K562 (cell line): ENCODE data around the gene HEATR3. TPM values are rescaled to one million over a fixed set of nuclear protein-coding genes. Genes with fewer than 3 reads are reported as not detected.

Experiments used
- ATAC-seq: fragments of 200-7000 bp; cut with Tn5 transposase; 3 replicates; pipeline ENCODE4 v1.9.1; 2020; ENCODE audit warnings: moderate library complexity
- BruUV-seq: library from RNA; stranded (reverse); fragments of 400-500 nt; replicated peaks from 2 replicates; lab custom pipeline; 2021; lab: Mats Ljungman, UMichigan
- CTCF ChIA-PET: fragments of 300-600 bp; formaldehyde crosslinking; extraction: SDS; loops from one replicate; lab custom pipeline; 2021; ENCODE audit warnings: low intra/inter-chr PET ratio; lab: Yijun Ruan, JAX
- POLR2A ChIA-PET: fragments of 300-600, 350-650 bp; sonication (Branson Sonifier 250); formaldehyde crosslinking; extraction: SDS; loops from one replicate; lab custom pipeline; 2021; ENCODE audit warnings: antibody characterized with exemption, inconsistent platforms; lab: Yijun Ruan, JAX
- DNase-seq, 4 experiments: peaks; one replicate each; pipeline versions ENCODE4 v3.0.0 to v3.0.0-alpha.2; 2011 to 2018; ENCODE audit warnings: low spot score in 3 of 4, mixed read lengths in 3 of 4; ENCODE audit errors: extremely low read depth in 1 of 4
- FAIRE-seq: peaks from 2 replicates; lab custom pipeline; 2011; peaks lifted over from hg19 to GRCh38; lab: Jason Lieb, UNC
- H2AFZ ChIP-seq: 2 replicates; pipeline ENCODE4 v1.6.0; 2011; ENCODE audit warnings: low read depth, low read length, control low read depth, inconsistent platforms
- H3K27ac ChIP-seq: fragments of 200-600 bp; 3 replicates; pipeline ENCODE4 v1.8.0; 2011; ENCODE audit warnings: low read depth, mild to moderate bottlenecking, control low read depth, inconsistent platforms, low read length, moderate library complexity, mixed read lengths; ENCODE audit errors: extremely low read depth
- H3K27me3 ChIP-seq, 2 experiments: fragments of 300-600 bp in 1 of 2; 2 replicates in 1 of 2; 3 replicates in 1 of 2; pipeline versions ENCODE4 v1.6.0 to v1.8.0; 2011; ENCODE audit warnings: inconsistent platforms in 2 of 2, low read length in 2 of 2, mild to moderate bottlenecking in 1 of 2, mixed read lengths in 1 of 2, moderate library complexity in 1 of 2; ENCODE audit not compliant: control insufficient read depth in 2 of 2, insufficient read depth in 2 of 2
- H3K36me3 ChIP-seq: fragments of 300-600 bp; 3 replicates; pipeline ENCODE4 v1.8.0; 2011; ENCODE audit warnings: mild to moderate bottlenecking, low read length, inconsistent platforms; ENCODE audit not compliant: control insufficient read depth, insufficient read depth
- H3K4me1 ChIP-seq, 2 experiments: fragments of 200-600 bp in 1 of 2; replicated peaks in 1 of 2; 2 replicates in 1 of 2; 3 replicates in 1 of 2; pipeline versions ENCODE4 v1.5.1 to v1.8.0; 2011; ENCODE audit warnings: inconsistent platforms in 2 of 2, low read length in 2 of 2, mild to moderate bottlenecking in 1 of 2, mixed read lengths in 1 of 2, moderate library complexity in 1 of 2; ENCODE audit not compliant: control insufficient read depth in 2 of 2, insufficient read depth in 2 of 2
- H3K4me2 ChIP-seq: 2 replicates; pipeline ENCODE4 v1.6.1; 2011; ENCODE audit warnings: low read length, control low read depth, inconsistent platforms, mixed read lengths; ENCODE audit not compliant: insufficient read depth
- H3K4me3 ChIP-seq: fragments of 200-600 bp; sonication (generic), shearing (Covaris generic); 2 replicates; pipeline ENCODE4 v1.5.1; 2016; ENCODE audit warnings: control low read depth, inconsistent platforms
- H3K79me2 ChIP-seq: fragments of 200-600 bp; 3 replicates; pipeline ENCODE4 v1.8.0; 2011; ENCODE audit warnings: low read length, inconsistent platforms; ENCODE audit not compliant: control insufficient read depth, insufficient read depth
- H3K9ac ChIP-seq, 2 experiments: 2 replicates each; pipeline versions ENCODE4 v1.6.0 to v1.6.1; 2011; ENCODE audit warnings: low read depth in 2 of 2, low read length in 2 of 2, control low read depth in 1 of 2, inconsistent platforms in 1 of 2, mild to moderate bottlenecking in 1 of 2, mixed read lengths in 1 of 2; ENCODE audit not compliant: insufficient read depth in 1 of 2
- H3K9me1 ChIP-seq: one replicate; pipeline ENCODE4 v1.6.0; 2011; ENCODE audit warnings: inconsistent platforms, mild to moderate bottlenecking, low read length, moderate library complexity; ENCODE audit not compliant: control insufficient read depth, insufficient read depth
- H3K9me3 ChIP-seq: replicated peaks from 2 replicates; pipeline ENCODE4 v1.5.1; 2011; ENCODE audit warnings: low read depth, low read length, inconsistent platforms; ENCODE audit not compliant: control insufficient read depth, insufficient read depth
- H4K20me1 ChIP-seq: replicated peaks from 2 replicates; pipeline ENCODE4 v1.6.1; 2011; ENCODE audit warnings: low read length, inconsistent platforms, mixed read lengths; ENCODE audit not compliant: control insufficient read depth, insufficient read depth
- BCL6 ChIP-seq: fragments of 250-450 bp; sonication (Bioruptor Pico); IDR thresholded peaks from 2 replicates; pipeline ENCODE4 v1.4.0; 2020
- C11orf30 ChIP-seq: fragments of 450-650 bp; IDR thresholded peaks from 2 replicates; pipeline ENCODE4 v1.6.1; 2016; ENCODE audit warnings: low read depth, mild to moderate bottlenecking
- CAMTA2 ChIP-seq: fragments of 250-450 bp; sonication (Bioruptor Pico); conservative IDR thresholded peaks from 2 replicates; pipeline ENCODE4 v1.5.1; 2022
- CGGBP1 ChIP-seq: fragments of 250-450 bp; sonication (Bioruptor Pico); IDR thresholded peaks from 2 replicates; pipeline ENCODE4 v1.9.0; 2021; ENCODE audit warnings: mild to moderate bottlenecking
- FOS ChIP-seq: IDR thresholded peaks from 3 replicates; pipeline ENCODE4 v1.6.1; 2011; ENCODE audit not compliant: insufficient read length; ENCODE audit errors: extremely low read depth
- HINFP ChIP-seq: fragments of 450-650 bp; conservative IDR thresholded peaks from 2 replicates; pipeline ENCODE4 v1.6.1; 2016; ENCODE audit warnings: missing genetic modification characterization, low read depth, mild to moderate bottlenecking, control low read depth, missing compliant biosample characterization
- MEIS2 ChIP-seq: fragments of 450-650 bp; IDR thresholded peaks from 2 replicates; pipeline ENCODE4 v1.6.1; 2014; ENCODE audit warnings: mild to moderate bottlenecking; ENCODE audit not compliant: partially characterized antibody
- MLX ChIP-seq, 2 experiments: fragments of 450-650 bp in 1 of 2; sonication (generic) in 1 of 2; formaldehyde crosslinking; conservative IDR thresholded peaks; 2 replicates each; pipeline versions ENCODE4 v1.4.0 to v1.8.1; 2020 to 2022; ENCODE audit warnings: mild to moderate bottlenecking in 1 of 2, missing genetic modification reagents in 1 of 2
- NKRF ChIP-seq: fragments of 450-650 bp; IDR thresholded peaks from 2 replicates; pipeline ENCODE4 v1.6.1; 2016; ENCODE audit warnings: borderline replicate concordance
- NONO ChIP-seq, 2 experiments: fragments of 200-400 bp in 1 of 2; fragments of 450-650 bp in 1 of 2; formaldehyde crosslinking in 1 of 2; IDR thresholded peaks; 2 replicates each; pipeline ENCODE4 v1.6.1; 2017; ENCODE audit warnings: low read depth in 2 of 2, mild to moderate bottlenecking in 2 of 2, moderate library complexity in 2 of 2, low read length in 1 of 2
- PHF21A ChIP-seq: fragments of 450-650 bp; IDR thresholded peaks from 2 replicates; pipeline ENCODE4 v1.6.1; 2017; ENCODE audit warnings: low read depth, borderline replicate concordance
- SMARCA5 ChIP-seq: fragments of 450-650 bp; IDR thresholded peaks from 2 replicates; pipeline ENCODE4 v1.6.1; 2016
- SMARCB1 ChIP-seq: IDR thresholded peaks from 2 replicates; pipeline ENCODE4 v1.6.1; 2011; ENCODE audit warnings: improper control_type of control experiment, low read depth; ENCODE audit not compliant: insufficient read length
- ZBTB26 ChIP-seq: fragments of 450-650 bp; formaldehyde crosslinking; IDR thresholded peaks from 2 replicates; pipeline ENCODE4 v1.4.0; 2022; ENCODE audit warnings: missing genetic modification characterization
- WGBS: fragments of 100-300 bp; shearing (Covaris generic); methylation state at CpG from one replicate; pipeline ENCODE4 v1.1.6; 2016; ENCODE audit warnings: low coverage, mixed read lengths; ENCODE audit not compliant: insufficient coverage; ENCODE audit errors: missing lambda C conversion rate; 5-methylcytosine and 5-hydroxymethylcytosine counted together
- in situ Hi-C: fragments of 300-500 bp; cut with MboI; formaldehyde crosslinking; loops from 4 replicates; pipeline ENCODE4 v1.15.0; 2018; ENCODE audit warnings: inconsistent platforms, mixed read lengths
- intact Hi-C: fragments of 100-400 bp; cut with micrococcal nuclease; formaldehyde crosslinking; loops from 2 replicates; pipeline ENCODE4 v1.14.2; 2022
- polyA plus RNA-seq, 8 experiments: library from polyadenylated mRNA; depleted of rRNA in 4 of 8; stranded (reverse) in 5 of 8; unstranded in 3 of 8; fragments of >200 nt; fragmentation: Nextera tagmentation in 2 of 8; fragmentation: Illumina TruSeq in 1 of 8; extraction: Ambion mirVana in 2 of 8; extraction: Trizol in 1 of 8; gene quantifications; 2 replicates each; pipeline versions ENCODE4 v1.2.1 to v1.2.3, GENCODE V29; 2011 to 2014; ENCODE audit warnings: inconsistent platforms in 1 of 8, missing spikeins in 1 of 8
- total RNA-seq, 7 experiments: library from RNA; depleted of rRNA in 6 of 7; stranded (reverse); fragments of >200 nt in 6 of 7; fragmentation: Illumina TruSeq in 2 of 7; extraction: Trizol in 2 of 7; gene quantifications; 2 replicates each; pipeline versions ENCODE4 v1.2.1 to v1.2.3, GENCODE V29; 2011 to 2021; ENCODE audit warnings: low replicate concordance in 1 of 7
- TF ChIP-seq, protein P1 (sequence below): IDR thresholded peaks from 2 replicates; pipeline ENCODE4 v1.6.1; 2012; ENCODE audit warnings: low read depth, low read length, improper control_type of control experiment, borderline replicate concordance

The HEATR3 gene
- total and polyA plus RNA-seq, 9 of the 15 experiments (the other 6 are each of a cell fraction or from before 2014, with no cell fraction given), result 1.7 to 30.2 (median 18.8) TPM

DNA sequence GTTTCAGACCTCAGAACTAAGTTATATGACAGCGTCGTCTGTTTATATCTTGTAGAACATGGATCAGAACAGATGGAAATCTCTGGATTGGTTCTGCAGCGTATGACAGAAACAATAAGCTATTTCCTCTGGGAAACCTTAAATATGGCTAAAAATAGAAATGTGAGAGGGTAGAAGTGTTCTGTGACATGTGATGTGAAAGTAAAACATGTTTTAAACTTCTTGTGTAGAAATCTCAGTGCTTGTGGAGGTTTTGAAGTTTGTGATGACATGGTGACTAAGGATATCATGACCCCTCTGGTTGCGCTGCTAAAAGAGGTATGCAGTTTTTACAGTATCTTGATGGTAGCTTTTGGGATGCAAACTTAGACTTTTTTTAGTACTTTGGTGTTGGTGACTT is 2.8 kb downstream of the HEATR3 start:
- Histone ChIP-seq H3K9me3 (no peaks in the 10 kb centered on the region), H3K27me3 (no peaks in the 10 kb centered on the region), H3K4me2 (no peak overlapping the region), H2AFZ (no peak overlapping the region), H4K20me1 (peaks cover 11% of the 10 kb centered on the region), H3K9me1 (no peaks in the 10 kb centered on the region), H3K4me3 (no peak overlapping the region), H3K27ac (no peak overlapping the region), H3K9ac (no peak overlapping the region), H3K4me1 (peaks cover 20 to 23% of the 10 kb centered on the region in 2 experiments; a peak in 4 of 5 replicates), H3K79me2 (peaks cover 20% of the 10 kb centered on the region), H3K36me3 (peaks cover 32% of the 10 kb centered on the region)
- CTCF ChIA-PET, result interaction anchor here (1.1 kb wide), 1 partner anchor 142 kb away, joined by 3 read pairs; no protein-coding TSS in a partner anchor
- BruUV-seq, result no TSS peak
- POLR2A ChIA-PET, result interaction anchor here (0.6 to 1.7 kb wide), 4 partner anchors 10 to 31 kb away, joined by 3 to 4 read pairs (median 3); no protein-coding TSS in a partner anchor
- no peak for ATAC-seq
- DNase-seq, result no peak
- intact Hi-C loops, result loop anchor here (5.0 kb wide), 1 partner anchor 41 kb away; the partner anchor contains the start of gene CNEP1R1
- FAIRE-seq, result no peak
- 88% methylated on average over 4 of the region's 4 CpGs for WGBS
- in situ Hi-C loops, result no loop called here
- TF ChIP-seq, protein P1, sequence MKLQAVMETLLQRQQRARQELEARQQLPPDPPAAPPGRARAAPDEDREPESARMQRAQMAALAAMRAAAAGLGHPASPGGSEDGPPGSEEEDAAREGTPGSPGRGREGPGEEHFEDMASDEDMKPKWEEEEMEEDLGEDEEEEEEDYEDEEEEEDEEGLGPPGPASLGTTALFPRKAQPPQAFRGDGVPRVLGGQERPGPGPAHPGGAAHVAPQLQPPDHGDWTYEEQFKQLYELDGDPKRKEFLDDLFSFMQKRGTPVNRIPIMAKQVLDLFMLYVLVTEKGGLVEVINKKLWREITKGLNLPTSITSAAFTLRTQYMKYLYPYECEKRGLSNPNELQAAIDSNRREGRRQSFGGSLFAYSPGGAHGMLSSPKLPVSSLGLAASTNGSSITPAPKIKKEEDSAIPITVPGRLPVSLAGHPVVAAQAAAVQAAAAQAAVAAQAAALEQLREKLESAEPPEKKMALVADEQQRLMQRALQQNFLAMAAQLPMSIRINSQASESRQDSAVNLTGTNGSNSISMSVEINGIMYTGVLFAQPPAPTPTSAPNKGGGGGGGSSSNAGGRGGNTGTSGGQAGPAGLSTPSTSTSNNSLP, result no peak
- TF ChIP-seq C11orf30 (no peak), CAMTA2 (CRISPR knock-in tag) (no peak), CGGBP1 (CRISPR knock-in tag) (no peak), BCL6 (CRISPR knock-in tag) (no peak), MLX (CRISPR knock-in tag; conservative IDR thresholded peaks at IDR 0.05) (no peak), SMARCB1 (no peak), FOS (no peak), ZBTB26 (CRISPR knock-in tag) (no peak), HINFP (tag) (no peak), NONO (IDR thresholded peaks at IDR 0.05; ENCODE audit: low read depth in 2 of 2, low read length in 1 of 2) (no peak), SMARCA5 (no peak), MEIS2 (no peak), PHF21A (no peak), NKRF (no peak)
